Kidney epithelial cell (primary cell): ENCODE data around the gene RIMBP2. TPM values are rescaled to one million over a fixed set of nuclear protein-coding genes. Genes with fewer than 3 reads are reported as not detected.

ENCODE experiments used
- DNase-seq: peaks from one replicate; pipeline ENCODE4 v3.0.0-alpha.2; 2010; ENCODE audit warnings: low read depth
- H3K27me3 ChIP-seq: 2 replicates; pipeline ENCODE4 v1.6.0; 2011; ENCODE audit warnings: low read length; ENCODE audit not compliant: control insufficient read depth, insufficient read depth
- H3K36me3 ChIP-seq: 2 replicates; pipeline ENCODE4 v1.5.1; 2011; ENCODE audit warnings: low read length; ENCODE audit not compliant: control insufficient read depth, insufficient read depth
- H3K4me3 ChIP-seq: 2 replicates; pipeline ENCODE4 v1.5.1; 2011; ENCODE audit warnings: low read depth, mild to moderate bottlenecking, control low read depth, low read length
- total RNA-seq: library from RNA; depleted of rRNA; stranded (reverse); fragments of >200 nt; gene quantifications from 2 replicates; pipeline ENCODE4 v1.2.3, GENCODE V29; 2015
- TF ChIP-seq, protein P1 (sequence below): IDR thresholded peaks from 2 replicates; pipeline ENCODE4 v1.5.1; 2011; ENCODE audit warnings: mild to moderate bottlenecking, moderate library complexity, low read length, control low read depth, inconsistent platforms; ENCODE audit not compliant: insufficient read depth, poor library complexity, severe bottlenecking

RIMBP2 gene
- total RNA-seq, 1 donor from 2014 or later, result 0.50 TPM

GRCh38 chr12:130357241-130357640, 358.9 kb downstream of the RIMBP2 start:
- Histone ChIP-seq H3K27me3 (peaks cover 8% of the 10 kb centered on the region), H3K36me3 (no peaks in the 10 kb centered on the region), H3K4me3 (no peak overlapping the region)
- TF ChIP-seq, protein P1, sequence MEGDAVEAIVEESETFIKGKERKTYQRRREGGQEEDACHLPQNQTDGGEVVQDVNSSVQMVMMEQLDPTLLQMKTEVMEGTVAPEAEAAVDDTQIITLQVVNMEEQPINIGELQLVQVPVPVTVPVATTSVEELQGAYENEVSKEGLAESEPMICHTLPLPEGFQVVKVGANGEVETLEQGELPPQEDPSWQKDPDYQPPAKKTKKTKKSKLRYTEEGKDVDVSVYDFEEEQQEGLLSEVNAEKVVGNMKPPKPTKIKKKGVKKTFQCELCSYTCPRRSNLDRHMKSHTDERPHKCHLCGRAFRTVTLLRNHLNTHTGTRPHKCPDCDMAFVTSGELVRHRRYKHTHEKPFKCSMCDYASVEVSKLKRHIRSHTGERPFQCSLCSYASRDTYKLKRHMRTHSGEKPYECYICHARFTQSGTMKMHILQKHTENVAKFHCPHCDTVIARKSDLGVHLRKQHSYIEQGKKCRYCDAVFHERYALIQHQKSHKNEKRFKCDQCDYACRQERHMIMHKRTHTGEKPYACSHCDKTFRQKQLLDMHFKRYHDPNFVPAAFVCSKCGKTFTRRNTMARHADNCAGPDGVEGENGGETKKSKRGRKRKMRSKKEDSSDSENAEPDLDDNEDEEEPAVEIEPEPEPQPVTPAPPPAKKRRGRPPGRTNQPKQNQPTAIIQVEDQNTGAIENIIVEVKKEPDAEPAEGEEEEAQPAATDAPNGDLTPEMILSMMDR, result no peak
- no peak for DNase-seq

DNA sequence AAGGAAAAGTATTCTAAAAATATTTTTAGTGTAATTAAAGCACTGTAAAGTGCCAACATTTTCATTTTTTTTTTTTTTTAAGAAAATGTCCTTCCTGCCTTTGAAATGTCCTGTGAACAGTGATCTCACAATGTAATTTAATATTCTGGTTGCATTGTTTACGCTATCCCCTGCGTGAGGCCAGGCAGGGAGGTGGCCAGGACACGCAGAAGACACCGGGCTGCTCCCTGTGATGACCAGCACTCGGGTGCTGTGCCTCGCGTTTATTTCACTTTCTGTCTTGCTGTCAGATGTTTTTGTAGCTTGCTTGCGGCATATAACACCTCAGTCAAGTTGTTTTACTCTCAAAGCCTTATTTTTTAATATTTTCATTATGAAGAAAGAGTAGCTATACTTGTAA, 359.9 kb downstream of the RIMBP2 start:
- H3K4me3 ChIP-seq, result no peak overlapping the region
- peaks cover 8% of the 10 kb centered on the region for H3K27me3 ChIP-seq
- no peaks in the 10 kb centered on the region for H3K36me3 ChIP-seq
- no peak for DNase-seq
- TF ChIP-seq, protein P1, result no peak

- H3K4me3 ChIP-seq, result no peak overlapping the region
- H3K36me3 ChIP-seq, result no peaks in the 10 kb centered on the region
- DNase-seq, result no peak
- peaks cover 8% of the 10 kb centered on the region for H3K27me3 ChIP-seq
- TF ChIP-seq, protein P1, result no peak
Observed at GRCh38 chr12:130354407-130354806, 361.7 kb downstream of the RIMBP2 start.

GRCh38 chr12:130353081-130353480, 363.0 kb downstream of the RIMBP2 start:
- no peak for DNase-seq
- H3K27me3 ChIP-seq, result peaks cover 4% of the 10 kb centered on the region
- no peaks in the 10 kb centered on the region for H3K36me3 ChIP-seq
- H3K4me3 ChIP-seq, result no peak overlapping the region
- TF ChIP-seq, protein P1, result no peak

GRCh38 chr12:130351326-130351725, 364.8 kb downstream of the RIMBP2 start:
- Histone ChIP-seq H3K36me3 (no peaks in the 10 kb centered on the region), H3K27me3 (no peaks in the 10 kb centered on the region), H3K4me3 (no peak overlapping the region)
- DNase-seq, result no peak
- TF ChIP-seq, protein P1, result no peak

- no peak overlapping the region for H3K4me3 ChIP-seq
- no peaks in the 10 kb centered on the region for H3K36me3 ChIP-seq
- TF ChIP-seq, protein P1, result no peak
- DNase-seq, result no peak
- H3K27me3 ChIP-seq, result no peaks in the 10 kb centered on the region
Observed at GRCh38 chr12:130350715-130351114, 365.4 kb downstream of the RIMBP2 start.
